Prostate gland (tissue), 2 donors: Measurements from ENCODE around the gene RBM19. TPM values are rescaled to one million over a fixed set of nuclear protein-coding genes. Genes with fewer than 3 reads are reported as not detected.

Source experiments
- DNase-seq: peaks from one replicate; pipeline ENCODE4 v3.0.0-alpha.2; 2019; ENCODE audit warnings: low spot score
- H3K27ac ChIP-seq, 2 donors: fragments of 200-600 bp; sonication (generic); 2 replicates each; pipeline ENCODE4 v1.5.1; 2017 to 2019
- H3K27me3 ChIP-seq: fragments of 200-600 bp; sonication (generic); replicated peaks from 2 replicates; pipeline ENCODE4 v1.5.1; 2019; ENCODE audit not compliant: insufficient read depth
- H3K36me3 ChIP-seq, 2 donors: fragments of 200-600 bp; sonication (generic); 1 replicate in 1 of 2; 2 replicates in 1 of 2; pipeline versions ENCODE4 v1.5.1 to v1.8.1; 2017 to 2019
- H3K4me1 ChIP-seq: fragments of 200-600 bp; sonication (generic); replicated peaks from 2 replicates; pipeline ENCODE4 v1.5.1; 2019
- H3K4me3 ChIP-seq, 2 donors: fragments of 200-600 bp; sonication (generic); 2 replicates each; pipeline ENCODE4 v1.5.1; 2017 to 2019
- H3K9me3 ChIP-seq: fragments of 200-600 bp; sonication (generic); 2 replicates; pipeline ENCODE4 v1.5.1; 2017
- CTCF ChIP-seq, 4 experiments: fragments of 200-600 bp in 2 of 4; fragments of 450-650 bp in 2 of 4; sonication (generic) in 2 of 4; IDR thresholded peaks; 1 replicate in 3 of 4; 2 replicates in 1 of 4; pipeline ENCODE4 v1.5.1; 2016 to 2019; ENCODE audit warnings: antibody characterized with exemption in 4 of 4, mild to moderate bottlenecking in 2 of 4, moderate library complexity in 2 of 4
- POLR2A ChIP-seq: fragments of 450-650 bp; IDR thresholded peaks from one replicate; pipeline ENCODE4 v1.6.1; 2016; ENCODE audit warnings: antibody characterized with exemption, mild to moderate bottlenecking
- POLR2AphosphoS5 ChIP-seq: sonication (generic); formaldehyde crosslinking; IDR thresholded peaks from one replicate; pipeline ENCODE4 v1.6.1; 2017; ENCODE audit warnings: antibody characterized with exemption
- WGBS: methylation state at CpG from one replicate; pipeline ENCODE4 v1.1.5; 2018; 5-methylcytosine and 5-hydroxymethylcytosine counted together
- intact Hi-C: fragments of 100-400 bp; cut with DNase I; formaldehyde crosslinking; loops from one replicate; pipeline ENCODE4 v1.14.2; 2022
- total RNA-seq, 2 donors: library from RNA; depleted of rRNA; stranded (reverse); fragments of >200 nt; gene quantifications; one replicate each; pipeline ENCODE4 v1.1.0, GENCODE V29; 2016

RBM19 gene
- total RNA-seq, 2 donors from 2014 or later: 27.2 to 49.9 TPM

- TF ChIP-seq POLR2A (no peak), POLR2AphosphoS5 (no peak), CTCF (IDR thresholded peaks at IDR 0.05) (no peak)
- intact Hi-C loops: no loop called here
- Histone ChIP-seq H3K4me3 (no peak overlapping the region), H3K27me3 (no peaks in the 10 kb centered on the region), H3K9me3 (no peaks in the 10 kb centered on the region), H3K4me1 (no peaks in the 10 kb centered on the region), H3K27ac (no peak overlapping the region), H3K36me3 (peaks cover 6 to 25% of the 10 kb centered on the region in 2 donors)
- 84% methylated on average over 16 of the region's 16 CpGs for WGBS
- no peak for DNase-seq
These were observed 4.0 kb downstream of the RBM19 start for GRCh38 chr12:113961921-113962710.

DNA sequence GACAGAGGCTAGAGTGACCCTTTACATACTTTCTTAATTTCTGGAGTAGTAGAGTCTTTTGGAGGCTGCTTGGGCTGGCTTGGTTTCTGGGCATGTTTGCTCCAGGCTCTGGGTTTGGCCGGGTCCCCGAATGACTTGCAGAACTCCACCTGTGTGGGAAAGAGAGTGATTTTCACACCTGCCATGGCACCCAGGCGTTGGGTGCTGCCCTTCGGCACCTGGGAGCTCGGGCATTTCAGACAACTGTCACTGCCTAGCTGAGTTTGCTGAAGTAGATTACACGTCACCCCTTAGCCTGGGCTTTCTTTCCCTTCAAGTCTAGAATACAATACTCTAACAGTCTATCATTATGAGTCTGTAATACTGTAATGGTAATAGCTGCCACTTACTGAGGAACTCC is 6.1 kb downstream of the RBM19 start:
- intact Hi-C loops: no loop called here
- TF ChIP-seq CTCF (IDR thresholded peaks at IDR 0.05) (no peak), POLR2A (no peak), POLR2AphosphoS5 (no peak)
- H3K27ac ChIP-seq: no peak overlapping the region
- H3K36me3 ChIP-seq: peaks cover 6 to 31% of the 10 kb centered on the region in 2 donors
- H3K27me3 ChIP-seq: no peaks in the 10 kb centered on the region
- H3K9me3 ChIP-seq: no peaks in the 10 kb centered on the region
- no peak overlapping the region for H3K4me3 ChIP-seq
- 94% methylated on average over 6 of the region's 6 CpGs for WGBS
- DNase-seq: no peak
- no peaks in the 10 kb centered on the region for H3K4me1 ChIP-seq

GRCh38 chr12:113959096-113959495 is 7.0 kb downstream of the RBM19 start:
- intact Hi-C loops: no loop called here
- H3K27me3 ChIP-seq: no peaks in the 10 kb centered on the region
- no peak overlapping the region for H3K27ac ChIP-seq
- no peak overlapping the region for H3K4me3 ChIP-seq
- H3K4me1 ChIP-seq: no peaks in the 10 kb centered on the region
- WGBS: 93% methylated on average over 14 of the region's 14 CpGs
- peaks cover 11 to 31% of the 10 kb centered on the region in 2 donors for H3K36me3 ChIP-seq
- no peak for TF ChIP-seq POLR2AphosphoS5
- TF ChIP-seq CTCF (IDR thresholded peaks at IDR 0.05): no peak
- TF ChIP-seq POLR2A: no peak
- no peaks in the 10 kb centered on the region for H3K9me3 ChIP-seq
- no peak for DNase-seq

- Histone ChIP-seq H3K27ac (no peak overlapping the region), H3K4me1 (no peaks in the 10 kb centered on the region), H3K4me3 (no peak overlapping the region), H3K27me3 (no peaks in the 10 kb centered on the region), H3K36me3 (peaks cover 11 to 31% of the 10 kb centered on the region in 2 donors), H3K9me3 (no peaks in the 10 kb centered on the region)
- WGBS: 91% methylated on average over 5 of the region's 5 CpGs
- no peak for TF ChIP-seq POLR2A
- TF ChIP-seq POLR2AphosphoS5: no peak
- no peak for TF ChIP-seq CTCF (IDR thresholded peaks at IDR 0.05)
- DNase-seq: no peak
- intact Hi-C loops: no loop called here
These were observed 8.0 kb downstream of the RBM19 start for GRCh38 chr12:113958108-113958507.

GRCh38 chr12:113957627-113958026 is 8.5 kb downstream of the RBM19 start:
- no peaks in the 10 kb centered on the region for H3K9me3 ChIP-seq
- no peak overlapping the region for H3K4me3 ChIP-seq
- peaks cover 11 to 31% of the 10 kb centered on the region in 2 donors for H3K36me3 ChIP-seq
- intact Hi-C loops: no loop called here
- DNase-seq: no peak
- TF ChIP-seq POLR2AphosphoS5 (no peak), CTCF (IDR thresholded peaks at IDR 0.05) (no peak), POLR2A (no peak)
- H3K4me1 ChIP-seq: no peaks in the 10 kb centered on the region
- H3K27me3 ChIP-seq: no peaks in the 10 kb centered on the region
- no peak overlapping the region for H3K27ac ChIP-seq
- WGBS: 91% methylated on average over 17 of the region's 17 CpGs
